IPS-18c (cell line): ENCODE measurements around the gene ABCC4.

Experiments
- H3K4me3 ChIP-seq: 2 replicates; pipeline ENCODE4 v1.7.0; 2013; ENCODE audit warnings: low read depth, mild to moderate bottlenecking, low read length, moderate library complexity; ENCODE audit not compliant: insufficient read depth
- H3K9me3 ChIP-seq: one replicate; pipeline ENCODE4 v1.6.1; 2013; ENCODE audit warnings: mild to moderate bottlenecking, low read length, moderate library complexity; ENCODE audit not compliant: control insufficient read depth, insufficient read depth

Gene ABCC4

DNA sequence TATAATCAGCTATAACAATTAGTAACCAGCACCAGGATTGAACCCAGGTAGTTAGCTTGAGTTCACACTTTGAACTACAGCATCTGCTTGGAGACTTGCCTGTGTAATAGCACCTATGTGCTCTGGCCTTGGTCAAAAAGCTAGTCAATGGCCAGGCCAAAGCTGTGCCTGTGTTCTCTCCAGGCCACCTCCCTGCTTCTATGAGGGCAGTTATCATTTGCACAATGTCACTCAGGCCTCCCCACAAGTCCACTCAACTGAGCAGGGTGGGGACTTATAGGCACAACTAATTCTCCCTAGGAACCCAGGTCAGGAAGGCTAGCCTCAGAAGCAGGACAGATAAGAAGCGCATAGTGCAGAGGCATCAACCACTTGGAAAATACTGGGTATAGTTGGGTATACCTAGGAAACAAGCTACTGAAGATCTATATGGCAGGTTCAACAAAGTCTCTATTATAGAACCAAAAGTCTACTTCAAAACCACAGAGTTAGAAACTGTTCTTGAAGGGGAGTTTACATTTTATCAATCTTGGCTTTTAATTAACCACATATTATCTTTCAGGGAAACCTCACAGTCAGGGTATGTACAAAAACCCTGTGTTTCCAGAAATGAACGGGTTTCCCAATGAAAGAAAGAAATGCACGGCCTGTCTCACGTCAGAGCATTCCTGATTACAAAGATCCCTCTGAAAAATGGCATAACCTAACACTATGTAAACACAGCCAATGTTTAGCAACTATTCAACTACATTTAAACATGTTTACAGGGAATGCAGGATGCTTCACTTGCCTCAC is 140.9 kb downstream of the ABCC4 start:
- Histone ChIP-seq H3K4me3 (no peak overlapping the region), H3K9me3 (no peaks in the 10 kb centered on the region)

DNA sequence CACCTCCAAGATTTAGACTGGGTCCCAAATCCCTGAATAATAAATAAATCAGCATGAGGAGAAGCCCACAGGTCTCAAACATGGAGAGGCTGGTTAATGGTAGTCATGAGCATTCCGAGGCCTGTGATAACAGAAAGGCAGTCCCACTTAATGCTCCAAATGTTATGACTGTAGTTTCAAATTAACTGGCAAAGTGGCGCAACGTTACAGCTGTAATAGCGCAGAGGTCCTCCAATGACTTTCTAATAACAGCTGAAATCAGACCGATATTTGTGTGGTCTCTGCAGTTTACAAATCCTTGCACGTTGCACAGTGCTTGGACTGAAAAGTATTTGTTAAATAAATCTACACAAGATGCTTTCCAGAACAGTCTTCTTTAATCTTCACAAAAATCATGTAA is 141.8 kb downstream of the ABCC4 start:
- Histone ChIP-seq H3K9me3 (no peaks in the 10 kb centered on the region), H3K4me3 (no peak overlapping the region)

DNA sequence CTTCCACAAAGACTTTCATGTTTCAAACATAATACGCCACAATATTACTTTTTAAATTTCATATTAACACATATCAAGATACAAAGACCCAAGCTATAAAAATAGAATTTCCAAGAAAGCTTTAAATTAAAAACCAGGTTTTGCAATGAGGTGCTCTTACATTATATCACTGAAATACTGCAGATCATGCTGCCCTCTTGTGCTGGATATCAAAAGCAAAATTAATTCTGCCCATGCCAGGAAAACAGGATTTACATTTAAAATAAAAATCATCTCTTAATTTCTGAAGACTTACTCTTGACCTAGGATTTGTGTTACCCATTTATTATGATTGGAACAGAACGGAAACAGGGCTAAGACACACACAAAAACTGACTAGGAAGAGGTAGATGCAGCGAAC is 145.0 kb downstream of the ABCC4 start:
- Histone ChIP-seq H3K4me3 (no peak overlapping the region), H3K9me3 (no peaks in the 10 kb centered on the region)

- Histone ChIP-seq H3K4me3 (no peak overlapping the region), H3K9me3 (no peaks in the 10 kb centered on the region)
Observed at GRCh38 chr13:95155504-95155903, 145.7 kb downstream of the ABCC4 start.

- no peak overlapping the region for H3K4me3 ChIP-seq
- no peaks in the 10 kb centered on the region for H3K9me3 ChIP-seq
Observed at GRCh38 chr13:95155093-95155492, 146.2 kb downstream of the ABCC4 start.

- H3K4me3 ChIP-seq = no peak overlapping the region
- no peaks in the 10 kb centered on the region for H3K9me3 ChIP-seq
Observed at GRCh38 chr13:95154413-95154886, 146.8 kb downstream of the ABCC4 start.

DNA sequence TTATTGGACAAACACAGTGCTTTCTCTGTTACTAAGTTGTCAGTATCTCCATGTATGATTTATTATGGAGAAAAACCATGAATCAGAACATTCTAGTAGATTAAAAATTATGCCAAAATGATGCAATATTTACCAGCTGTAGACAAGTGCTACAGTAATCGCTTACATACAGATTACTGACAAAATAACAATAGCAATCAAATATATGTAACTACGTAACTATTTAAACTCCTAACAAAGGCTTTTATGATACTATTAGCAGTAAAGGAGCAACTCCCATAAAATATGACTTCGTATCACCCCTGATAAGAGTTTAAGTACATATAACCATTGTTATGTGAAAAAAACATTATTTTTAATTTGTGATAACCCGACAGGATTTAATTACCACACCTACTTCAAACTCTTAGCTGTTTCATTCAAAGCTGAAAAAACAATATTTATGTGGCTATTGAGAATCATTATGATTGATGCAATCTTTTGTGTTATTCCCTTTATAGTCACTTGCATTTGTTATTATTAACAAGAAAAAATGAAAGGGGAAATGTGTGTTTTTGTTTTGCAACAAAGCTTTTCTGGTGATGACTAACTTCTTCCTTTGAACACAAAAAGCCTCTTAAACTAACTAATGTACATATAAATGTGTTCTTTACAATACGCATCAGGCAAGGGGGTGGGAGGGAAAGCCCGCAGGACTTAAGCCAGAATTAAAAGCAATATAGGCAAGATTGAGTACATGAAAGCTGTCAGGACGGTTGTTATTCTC is 147.4 kb downstream of the ABCC4 start:
- no peak overlapping the region for H3K4me3 ChIP-seq

DNA sequence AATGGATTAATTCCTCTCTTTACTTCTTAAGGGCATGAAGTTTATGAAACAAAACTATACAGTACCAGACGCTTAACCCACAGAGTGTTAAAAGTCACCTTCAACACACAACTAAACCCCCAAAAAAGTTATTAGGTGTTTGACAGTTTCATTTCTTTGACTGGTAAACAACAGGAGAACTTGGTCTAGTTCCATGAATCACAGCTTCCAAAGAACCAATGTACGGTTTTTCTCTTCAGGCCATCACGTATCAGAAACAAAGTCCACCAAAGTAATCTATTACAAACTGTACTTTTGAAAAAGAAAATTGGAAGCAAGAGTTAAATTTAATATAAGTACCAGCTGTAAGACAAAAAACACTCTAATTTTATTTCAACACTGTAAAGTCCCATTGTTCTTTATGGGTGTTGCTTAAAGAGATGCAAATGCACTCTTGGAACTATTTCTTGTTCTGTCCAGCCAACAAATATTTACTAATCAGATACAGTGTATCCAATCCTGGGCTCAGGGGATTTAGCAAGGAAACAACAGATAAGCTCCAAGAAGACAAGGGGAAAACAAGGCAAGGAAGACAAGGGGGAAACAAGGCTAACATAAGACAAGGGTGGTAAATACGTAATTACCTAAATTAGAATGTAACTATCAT is 149.2 kb downstream of the ABCC4 start:
- no peak overlapping the region for H3K4me3 ChIP-seq
- no peaks in the 10 kb centered on the region for H3K9me3 ChIP-seq

More for the DNA sequence above, 147.4 kb downstream of the ABCC4 start:
- no peaks in the 10 kb centered on the region for H3K9me3 ChIP-seq

GRCh38 chr13:95150555-95150954 is 150.7 kb downstream of the ABCC4 start:
- H3K4me3 ChIP-seq = no peak overlapping the region
- no peaks in the 10 kb centered on the region for H3K9me3 ChIP-seq

- no peak overlapping the region for H3K4me3 ChIP-seq
Observed at GRCh38 chr13:95146486-95146885, 154.8 kb downstream of the ABCC4 start.

GRCh38 chr13:95145587-95145986 is 155.7 kb downstream of the ABCC4 start:
- H3K4me3 ChIP-seq = no peak overlapping the region
- H3K9me3 ChIP-seq = no peaks in the 10 kb centered on the region

More at GRCh38 chr13:95146486-95146885, 154.8 kb downstream of the ABCC4 start:
- no peaks in the 10 kb centered on the region for H3K9me3 ChIP-seq

- Histone ChIP-seq H3K9me3 (no peaks in the 10 kb centered on the region), H3K4me3 (no peak overlapping the region)
Observed at GRCh38 chr13:95140502-95140901, 160.7 kb downstream of the ABCC4 start.

DNA sequence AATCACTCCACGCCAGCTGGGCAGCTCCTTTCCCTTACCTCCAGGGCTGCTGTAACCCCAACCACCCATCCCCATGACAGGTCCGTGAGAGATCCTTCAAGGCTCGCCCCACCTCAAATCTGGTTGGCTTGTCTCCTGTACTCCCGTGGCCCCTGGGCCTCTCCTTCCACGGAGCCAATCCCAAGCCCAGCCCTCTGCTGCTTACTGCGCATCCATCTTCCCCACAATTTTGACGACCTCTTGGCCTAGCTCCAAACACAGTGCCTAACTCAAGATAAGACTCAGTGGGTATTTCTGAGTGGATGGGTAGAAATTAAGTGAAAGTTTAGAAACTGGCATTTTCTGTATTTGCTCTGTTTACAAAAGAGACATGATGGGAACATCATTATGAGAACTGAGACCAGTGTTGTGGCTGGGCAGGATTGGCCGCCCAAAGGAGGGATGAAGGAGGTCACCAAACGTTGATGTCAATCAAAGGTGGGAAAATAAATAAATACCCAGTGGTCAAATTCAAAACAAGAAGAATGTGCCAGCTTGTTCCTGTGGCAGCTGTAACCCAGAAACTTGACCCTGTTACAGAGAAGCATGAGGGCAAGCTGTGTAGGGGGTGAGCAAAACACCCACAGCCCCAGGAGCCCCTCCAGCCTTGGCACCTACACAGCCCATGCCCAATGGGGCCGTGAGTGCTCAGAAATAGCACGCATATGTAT is 162.2 kb downstream of the ABCC4 start:
- H3K9me3 ChIP-seq = no peaks in the 10 kb centered on the region
- H3K4me3 ChIP-seq = no peak overlapping the region

GRCh38 chr13:95137096-95137495 is 164.2 kb downstream of the ABCC4 start:
- no peaks in the 10 kb centered on the region for H3K9me3 ChIP-seq
- H3K4me3 ChIP-seq = no peak overlapping the region

- no peak overlapping the region for H3K4me3 ChIP-seq
- H3K9me3 ChIP-seq = no peaks in the 10 kb centered on the region
Observed at GRCh38 chr13:95136638-95137037, 164.6 kb downstream of the ABCC4 start.

DNA sequence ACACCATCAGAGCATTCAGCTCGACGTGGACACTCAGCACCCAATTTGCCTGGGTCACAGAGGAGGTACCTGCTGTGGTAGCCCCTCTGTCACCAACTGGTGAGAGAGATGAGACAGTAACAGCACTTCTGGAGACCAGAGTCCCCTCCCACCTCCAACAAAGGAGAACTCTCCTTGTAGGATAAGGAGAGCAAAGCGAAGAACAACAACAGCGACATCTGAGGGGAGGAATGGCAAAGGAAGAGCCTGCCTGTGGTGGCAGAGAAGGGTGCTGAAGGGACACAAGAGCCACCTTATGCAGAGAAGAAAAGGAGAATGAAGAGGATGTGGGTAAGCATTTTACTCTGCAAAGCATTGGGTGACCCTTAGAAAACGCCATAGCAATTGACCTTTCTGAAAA is 167.8 kb downstream of the ABCC4 start:
- Histone ChIP-seq H3K9me3 (no peaks in the 10 kb centered on the region), H3K4me3 (no peak overlapping the region)

DNA sequence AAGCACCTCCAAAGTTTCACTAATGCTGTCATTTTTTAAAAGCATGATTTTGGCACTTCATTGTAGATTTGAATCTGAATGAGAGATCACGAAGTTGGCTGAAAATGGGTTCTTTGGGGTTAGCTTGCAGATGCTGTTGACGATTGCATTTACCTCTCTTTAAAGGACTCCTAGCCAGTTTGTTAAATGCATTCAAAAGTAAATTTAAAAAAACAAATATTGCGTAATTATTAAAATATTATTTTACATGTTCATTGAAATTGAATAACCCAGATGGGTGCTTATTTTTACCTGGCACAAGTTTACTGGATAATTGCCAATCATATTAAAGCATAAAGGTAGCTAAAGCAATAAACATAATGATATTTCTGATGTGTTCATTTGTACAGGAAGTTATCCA is 172.2 kb downstream of the ABCC4 start:
- H3K4me3 ChIP-seq = no peak overlapping the region
- no peaks in the 10 kb centered on the region for H3K9me3 ChIP-seq
